Measurements from ENCODE around the gene LMX1A. TPM values are rescaled to one million over a fixed set of nuclear protein-coding genes. Genes with fewer than 3 reads are reported as not detected.

Gene LMX1A
- polyA plus RNA-seq, 2 of the 4 experiments (the other 2 are of a cell fraction): not detected

- Histone ChIP-seq H3K4me2 (no peak overlapping the region), H3K9me3 (no peaks in the 10 kb centered on the region), H3K4me3 (no peak overlapping the region), H3K4me1 (no peaks in the 10 kb centered on the region), H3K27ac (no peak overlapping the region)
- ATAC-seq: no peak
- ChIA-PET CTCF (no interaction called here), POLR2A (no interaction called here)
- 26% methylated on average over 3 of the region's 3 CpGs for WGBS (ENCODE audit: missing lambda C conversion rate)
- TF ChIP-seq JUN (IDR thresholded peaks at IDR 0.05) (no peak), FOXS1 (CRISPR knock-in tag; IDR thresholded peaks at IDR 0.05) (no peak), E2F6 (IDR thresholded peaks at IDR 0.05; ENCODE audit: borderline replicate concordance, low read depth) (no peak), ZC3H11A (IDR thresholded peaks at IDR 0.05) (no peak), SMC3 (IDR thresholded peaks at IDR 0.05) (no peak)
- no peak for FAIRE-seq
- no peak for DNase-seq (ENCODE audit: low read depth in 1 of 2, low spot score in 1 of 2)
These were observed 75.2 kb downstream of the LMX1A start for GRCh38 chr1:165281207-165281901.

- ChIA-PET CTCF (interaction anchor here (1.6 kb wide), 1 partner anchor 89 kb away, joined by 3 read pairs; no protein-coding TSS in a partner anchor), POLR2A (no interaction called here)
- no peak overlapping the region for H3K4me3 ChIP-seq
- WGBS (ENCODE audit: missing lambda C conversion rate): 22% methylated on average over 9 of the region's 9 CpGs
- H3K4me2 ChIP-seq: no peak overlapping the region
- no peak for ATAC-seq
- H3K27ac ChIP-seq: no peak overlapping the region
- H3K9me3 ChIP-seq: no peaks in the 10 kb centered on the region
- no peaks in the 10 kb centered on the region for H3K4me1 ChIP-seq
- DNase-seq (ENCODE audit: low read depth in 1 of 2, low spot score in 1 of 2): no peak
- FAIRE-seq: no peak
- no peak for TF ChIP-seq ELK1 (IDR thresholded peaks at IDR 0.05; ENCODE audit: low read depth, low read length)
- TF ChIP-seq ZFP36 (IDR thresholded peaks at IDR 0.05; ENCODE audit: borderline replicate concordance, partially characterized antibody): no peak
- no peak for TF ChIP-seq KDM5A (IDR thresholded peaks at IDR 0.05)
- no peak for TF ChIP-seq ZNF302 (CRISPR knock-in tag; IDR thresholded peaks at IDR 0.05)
- no peak for TF ChIP-seq TFCP2L1 (CRISPR knock-in tag; IDR thresholded peaks at IDR 0.05)
- no peak for TF ChIP-seq FOXS1 (CRISPR knock-in tag; IDR thresholded peaks at IDR 0.05)
- TF ChIP-seq JUNB (IDR thresholded peaks at IDR 0.05): no peak
- no peak for TF ChIP-seq BHLHE40 (IDR thresholded peaks at IDR 0.05; ENCODE audit: low read depth, low read length)
- no peak for TF ChIP-seq KDM1A (IDR thresholded peaks at IDR 0.05; ENCODE audit: low read depth)
- no peak for TF ChIP-seq E2F6 (IDR thresholded peaks at IDR 0.05; ENCODE audit: borderline replicate concordance, low read depth)
- no peak for TF ChIP-seq CBX8 (IDR thresholded peaks at IDR 0.05)
- TF ChIP-seq POLR2A (IDR thresholded peaks at IDR 0.05; ENCODE audit: low read length): no peak
- TF ChIP-seq SREBF2 (IDR thresholded peaks at IDR 0.05): no peak
- TF ChIP-seq RFX5 (IDR thresholded peaks at IDR 0.05): no peak
These were observed 76.6 kb downstream of the LMX1A start for GRCh38 chr1:165279882-165280281.

GRCh38 chr1:165276314-165276713 lies 80.2 kb downstream of the LMX1A start:
- FAIRE-seq: no peak
- TF ChIP-seq CTCF (IDR thresholded peaks at IDR 0.05): no peak
- no peak for TF ChIP-seq EHMT2 (IDR thresholded peaks at IDR 0.05; ENCODE audit: low read depth)
- no peak for TF ChIP-seq SMC3 (IDR thresholded peaks at IDR 0.05)
- no peak for TF ChIP-seq PHF8 (IDR thresholded peaks at IDR 0.05; ENCODE audit: borderline replicate concordance, low read depth)
- TF ChIP-seq ZSCAN20 (CRISPR knock-in tag; IDR thresholded peaks at IDR 0.05): no peak
- TF ChIP-seq HOXB13 (CRISPR knock-in tag; IDR thresholded peaks at IDR 0.05; ENCODE audit: low read depth): no peak
- TF ChIP-seq E2F6 (IDR thresholded peaks at IDR 0.05; ENCODE audit: borderline replicate concordance, low read depth): no peak
- TF ChIP-seq TFCP2L1 (CRISPR knock-in tag; IDR thresholded peaks at IDR 0.05): no peak
- no peak for TF ChIP-seq PBX3 (IDR thresholded peaks at IDR 0.05)
- no peak for TF ChIP-seq ZFP36 (IDR thresholded peaks at IDR 0.05; ENCODE audit: borderline replicate concordance, partially characterized antibody)
- TF ChIP-seq CBX2 (IDR thresholded peaks at IDR 0.05; ENCODE audit: borderline replicate concordance, low read depth): no peak
- TF ChIP-seq EP300 (IDR thresholded peaks at IDR 0.05): no peak
- no peak for TF ChIP-seq JUN (IDR thresholded peaks at IDR 0.05)
- TF ChIP-seq CHD2 (IDR thresholded peaks at IDR 0.05; ENCODE audit: low read length, partially characterized antibody): no peak

More at GRCh38 chr1:165276314-165276713, 80.2 kb downstream of the LMX1A start:
- no peak overlapping the region for H3K27ac ChIP-seq
- CTCF ChIA-PET: interaction anchor here (0.7 kb wide), 1 partner anchor 19 kb away, joined by 3 read pairs; no protein-coding TSS in a partner anchor
- ATAC-seq: no peak
- no peaks in the 10 kb centered on the region for H3K4me1 ChIP-seq
- H3K4me3 ChIP-seq: no peak overlapping the region
- no peak for DNase-seq (ENCODE audit: low read depth in 1 of 2, low spot score in 1 of 2)
- POLR2A ChIA-PET: no interaction called here
- H3K9me3 ChIP-seq: no peaks in the 10 kb centered on the region
- H3K4me2 ChIP-seq: no peak overlapping the region
- 26% methylated on average over 2 of the region's 2 CpGs for WGBS (ENCODE audit: missing lambda C conversion rate)

Measured in A549 (cell line).